Esophagus squamous epithelium (tissue), 4 donors: ENCODE results near the gene CNKSR3.

Experiments used
- POLR2A ChIP-seq, 4 donors: fragments of 450-650 bp; IDR thresholded peaks; one replicate each; pipeline ENCODE4 v1.6.1; 2017; ENCODE audit warnings: antibody characterized with exemption in 4 of 4, mild to moderate bottlenecking in 4 of 4, moderate library complexity in 3 of 4
- TF ChIP-seq, protein P1 (sequence below), 6 experiments: fragments of 450-650 bp in 4 of 6; fragments of 200-600 bp in 2 of 6; sonication (generic) in 2 of 6; IDR thresholded peaks; one replicate each; pipeline ENCODE4 v1.5.1; 2016 to 2019; ENCODE audit warnings: antibody characterized with exemption in 6 of 6, mild to moderate bottlenecking in 4 of 6, moderate library complexity in 4 of 6

DNA sequence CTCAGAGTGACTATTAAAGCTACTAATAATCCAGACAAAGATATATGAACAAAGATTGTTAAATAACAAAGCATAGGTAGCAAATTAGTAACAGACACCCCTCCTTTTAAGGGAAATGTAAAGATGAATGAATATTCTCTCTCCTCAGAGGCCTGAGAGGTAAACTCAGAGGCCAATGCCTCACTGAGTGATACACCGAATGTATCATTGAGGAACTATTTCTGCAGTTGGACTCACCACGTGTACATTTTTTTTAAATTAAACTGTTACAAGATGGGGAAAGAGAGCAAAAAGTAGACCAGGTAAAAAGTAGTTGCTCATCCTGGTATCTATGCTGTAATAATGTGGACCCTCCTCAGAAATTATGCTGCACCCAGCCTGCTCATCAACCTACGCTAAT lies 81.6 kb downstream of the CNKSR3 start:
- TF ChIP-seq, protein P1, sequence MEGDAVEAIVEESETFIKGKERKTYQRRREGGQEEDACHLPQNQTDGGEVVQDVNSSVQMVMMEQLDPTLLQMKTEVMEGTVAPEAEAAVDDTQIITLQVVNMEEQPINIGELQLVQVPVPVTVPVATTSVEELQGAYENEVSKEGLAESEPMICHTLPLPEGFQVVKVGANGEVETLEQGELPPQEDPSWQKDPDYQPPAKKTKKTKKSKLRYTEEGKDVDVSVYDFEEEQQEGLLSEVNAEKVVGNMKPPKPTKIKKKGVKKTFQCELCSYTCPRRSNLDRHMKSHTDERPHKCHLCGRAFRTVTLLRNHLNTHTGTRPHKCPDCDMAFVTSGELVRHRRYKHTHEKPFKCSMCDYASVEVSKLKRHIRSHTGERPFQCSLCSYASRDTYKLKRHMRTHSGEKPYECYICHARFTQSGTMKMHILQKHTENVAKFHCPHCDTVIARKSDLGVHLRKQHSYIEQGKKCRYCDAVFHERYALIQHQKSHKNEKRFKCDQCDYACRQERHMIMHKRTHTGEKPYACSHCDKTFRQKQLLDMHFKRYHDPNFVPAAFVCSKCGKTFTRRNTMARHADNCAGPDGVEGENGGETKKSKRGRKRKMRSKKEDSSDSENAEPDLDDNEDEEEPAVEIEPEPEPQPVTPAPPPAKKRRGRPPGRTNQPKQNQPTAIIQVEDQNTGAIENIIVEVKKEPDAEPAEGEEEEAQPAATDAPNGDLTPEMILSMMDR (IDR thresholded peaks at IDR 0.05), result no peak
- TF ChIP-seq POLR2A (IDR thresholded peaks at IDR 0.05), result no peak
